Neural cell (in vitro differentiated cells): Measurements from ENCODE around the gene VGF. TPM values are rescaled to one million over a fixed set of nuclear protein-coding genes. Genes with fewer than 3 reads are reported as not detected.

ENCODE experiments used
- H2AFZ ChIP-seq: fragments of 200-600, 300-800 bp; sonication (generic), shearing (Covaris generic); 2 replicates; pipeline ENCODE4 v1.6.0; 2014; ENCODE audit warnings: low read depth, mild to moderate bottlenecking, antibody characterized with exemption, low read length, moderate library complexity
- H3F3A ChIP-seq: fragments of 200-600 bp; shearing (Covaris generic); 2 replicates; pipeline ENCODE4 v1.6.1; 2016; ENCODE audit warnings: mild to moderate bottlenecking, moderate library complexity, mixed read lengths, antibody characterized with exemption, low read length; ENCODE audit not compliant: insufficient read depth, poor library complexity, severe bottlenecking
- H3K27ac ChIP-seq: fragments of 200-600, 300-800 bp; sonication (generic), shearing (Covaris generic); 2 replicates; pipeline ENCODE4 v1.5.1; 2014; ENCODE audit warnings: mild to moderate bottlenecking, low read length, moderate library complexity
- H3K27me3 ChIP-seq: fragments of 300-800, 200-600 bp; sonication (generic), shearing (Covaris generic); 2 replicates; pipeline ENCODE4 v1.6.0; 2014; ENCODE audit warnings: mild to moderate bottlenecking, low read depth, low read length, moderate library complexity; ENCODE audit not compliant: insufficient read depth
- H3K36me3 ChIP-seq: fragments of 300-800, 200-600 bp; sonication (generic), shearing (Covaris generic); 2 replicates; pipeline ENCODE4 v1.5.1; 2014; ENCODE audit warnings: mild to moderate bottlenecking, antibody characterized with exemption, low read length, moderate library complexity; ENCODE audit not compliant: insufficient read depth
- H3K4me2 ChIP-seq: fragments of 300-800, 200-600 bp; sonication (generic), shearing (Covaris generic); 2 replicates; pipeline ENCODE4 v1.6.0; 2014; ENCODE audit warnings: mild to moderate bottlenecking, low read length
- H3K4me3 ChIP-seq: fragments of 300-800, 200-600 bp; sonication (generic), shearing (Covaris generic); 2 replicates; pipeline ENCODE4 v1.5.1; 2014; ENCODE audit warnings: mild to moderate bottlenecking, low read length, moderate library complexity
- H3K79me2 ChIP-seq: fragments of 200-600 bp; shearing (Covaris generic); replicated peaks from 2 replicates; pipeline ENCODE4 v1.6.0; 2014; ENCODE audit warnings: mild to moderate bottlenecking, low read length, moderate library complexity; ENCODE audit not compliant: insufficient read depth
- H3K9ac ChIP-seq: fragments of 300-800, 200-600 bp; sonication (generic), shearing (Covaris generic); 2 replicates; pipeline ENCODE4 v1.6.1; 2016; ENCODE audit warnings: mild to moderate bottlenecking, low read length, mixed read lengths
- H3K9me2 ChIP-seq: fragments of 200-600 bp; shearing (Covaris generic); 2 replicates; pipeline ENCODE4 v1.6.1; 2016; ENCODE audit warnings: mild to moderate bottlenecking, low read length, mixed read lengths; ENCODE audit not compliant: insufficient read depth
- H3K9me3 ChIP-seq: fragments of 200-600, 300-800 bp; sonication (generic), shearing (Covaris generic); 2 replicates; pipeline ENCODE4 v1.6.1; 2016; ENCODE audit warnings: mild to moderate bottlenecking, mixed run types, low read length, moderate library complexity, mixed read lengths
- H4K20me1 ChIP-seq: fragments of 200-600 bp; shearing (Covaris generic); 2 replicates; pipeline ENCODE4 v1.6.1; 2016; ENCODE audit warnings: mild to moderate bottlenecking, mixed run types; ENCODE audit not compliant: insufficient read depth
- EP300 ChIP-seq: fragments of 450-650 bp; conservative IDR thresholded peaks from 2 replicates; pipeline ENCODE4 v1.6.1; 2014; ENCODE audit warnings: antibody characterized with exemption, mild to moderate bottlenecking, moderate library complexity; ENCODE audit not compliant: poor library complexity, severe bottlenecking
- EZH2 ChIP-seq: fragments of 200-600, 300-800 bp; shearing (Covaris generic), sonication (generic); IDR thresholded peaks from 2 replicates; pipeline ENCODE4 v1.6.1; 2014; ENCODE audit warnings: antibody characterized with exemption, low read length, borderline replicate concordance, mild to moderate bottlenecking; ENCODE audit not compliant: insufficient read depth, poor library complexity, severe bottlenecking
- MXI1 ChIP-seq: fragments of 450-650 bp; conservative IDR thresholded peaks from 2 replicates; pipeline ENCODE4 v1.6.1; 2014; ENCODE audit warnings: antibody characterized with exemption, mild to moderate bottlenecking; ENCODE audit not compliant: poor library complexity, severe bottlenecking
- POLR2AphosphoS5 ChIP-seq: IDR thresholded peaks from 2 replicates; pipeline ENCODE4 v1.6.1; 2012
- RAD21 ChIP-seq: fragments of 450-650 bp; conservative IDR thresholded peaks from 2 replicates; pipeline ENCODE4 v1.6.1; 2014; ENCODE audit warnings: antibody characterized with exemption, mild to moderate bottlenecking, moderate library complexity
- SMC3 ChIP-seq: fragments of 450-650 bp; conservative IDR thresholded peaks from 2 replicates; pipeline ENCODE4 v1.6.1; 2014; ENCODE audit warnings: antibody characterized with exemption, mild to moderate bottlenecking, moderate library complexity; ENCODE audit not compliant: poor library complexity
- TAF1 ChIP-seq: IDR thresholded peaks from 2 replicates; pipeline ENCODE4 v1.6.1; 2012; ENCODE audit warnings: low read depth
- polyA plus RNA-seq: library from polyadenylated mRNA; depleted of rRNA; stranded (reverse); fragments of >200 nt; gene quantifications from 2 replicates; pipeline ENCODE4 v1.2.3, GENCODE V29; 2014
- TF ChIP-seq, protein P1 (sequence below): fragments of 450-650 bp; IDR thresholded peaks from 2 replicates; pipeline ENCODE4 v1.5.1; 2014; ENCODE audit warnings: antibody characterized with exemption, mild to moderate bottlenecking, moderate library complexity; ENCODE audit not compliant: poor library complexity, severe bottlenecking
- TF ChIP-seq, protein P2 (sequence below): IDR thresholded peaks from 2 replicates; pipeline ENCODE4 v1.6.1; 2012; ENCODE audit warnings: borderline replicate concordance

The VGF gene
- polyA plus RNA-seq, 1 donor from 2014 or later = 39.3 TPM

DNA sequence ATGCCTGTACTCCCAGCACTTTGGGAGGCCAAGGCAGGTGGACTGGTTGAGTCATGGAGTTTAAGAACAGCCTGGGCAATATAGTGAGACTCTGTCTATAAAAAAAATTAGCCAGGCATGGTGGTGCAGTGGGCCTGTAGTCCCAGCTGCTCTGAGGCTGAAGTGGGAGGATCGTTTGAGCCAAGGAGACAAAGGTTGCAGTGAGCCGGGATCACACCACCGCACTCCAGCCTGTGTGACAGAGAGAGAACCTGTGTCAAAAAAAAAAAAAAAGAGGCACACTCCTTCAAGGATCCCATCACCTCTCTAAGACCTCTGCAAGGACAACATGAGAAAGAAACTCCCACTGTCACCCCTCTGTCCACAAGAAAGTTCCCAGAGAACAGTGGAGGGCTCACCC, 10.3 kb upstream of the VGF start:
- peaks cover 71% of the 10 kb centered on the region for H3K27me3 ChIP-seq

DNA sequence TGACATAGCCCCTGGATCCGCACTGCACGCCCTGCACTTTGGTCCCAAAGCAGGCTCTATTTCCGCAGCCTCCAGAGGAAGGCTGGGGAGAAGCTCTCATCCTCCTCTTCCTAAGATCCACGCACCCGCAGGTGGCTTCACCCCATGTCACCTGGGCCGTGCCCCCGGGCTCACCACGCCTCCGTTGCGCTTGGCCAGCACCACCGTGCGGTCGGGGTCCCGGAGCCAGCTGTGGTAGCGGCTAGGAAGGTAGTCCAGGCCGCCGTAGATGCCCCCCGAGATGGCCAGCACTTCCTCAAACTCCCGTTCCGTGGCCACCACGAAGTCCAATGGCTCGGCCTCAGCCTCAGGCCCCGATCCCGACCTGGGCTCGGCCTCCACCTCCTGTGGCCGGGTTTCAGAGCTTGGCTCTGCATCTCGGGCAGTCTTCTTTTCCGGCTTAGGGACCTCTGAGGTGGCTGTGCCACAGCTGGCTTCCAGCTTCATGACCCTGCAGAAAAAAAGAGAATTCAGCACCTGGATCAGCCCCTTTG, 9.0 kb upstream of the VGF start:
- no peaks in the 10 kb centered on the region for H3K9me3 ChIP-seq
- TF ChIP-seq, protein P1, sequence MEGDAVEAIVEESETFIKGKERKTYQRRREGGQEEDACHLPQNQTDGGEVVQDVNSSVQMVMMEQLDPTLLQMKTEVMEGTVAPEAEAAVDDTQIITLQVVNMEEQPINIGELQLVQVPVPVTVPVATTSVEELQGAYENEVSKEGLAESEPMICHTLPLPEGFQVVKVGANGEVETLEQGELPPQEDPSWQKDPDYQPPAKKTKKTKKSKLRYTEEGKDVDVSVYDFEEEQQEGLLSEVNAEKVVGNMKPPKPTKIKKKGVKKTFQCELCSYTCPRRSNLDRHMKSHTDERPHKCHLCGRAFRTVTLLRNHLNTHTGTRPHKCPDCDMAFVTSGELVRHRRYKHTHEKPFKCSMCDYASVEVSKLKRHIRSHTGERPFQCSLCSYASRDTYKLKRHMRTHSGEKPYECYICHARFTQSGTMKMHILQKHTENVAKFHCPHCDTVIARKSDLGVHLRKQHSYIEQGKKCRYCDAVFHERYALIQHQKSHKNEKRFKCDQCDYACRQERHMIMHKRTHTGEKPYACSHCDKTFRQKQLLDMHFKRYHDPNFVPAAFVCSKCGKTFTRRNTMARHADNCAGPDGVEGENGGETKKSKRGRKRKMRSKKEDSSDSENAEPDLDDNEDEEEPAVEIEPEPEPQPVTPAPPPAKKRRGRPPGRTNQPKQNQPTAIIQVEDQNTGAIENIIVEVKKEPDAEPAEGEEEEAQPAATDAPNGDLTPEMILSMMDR = no peak
- peaks cover 71% of the 10 kb centered on the region for H3K27me3 ChIP-seq
- no peak overlapping the region for H3K9ac ChIP-seq
- no peaks in the 10 kb centered on the region for H3K36me3 ChIP-seq
- H3F3A ChIP-seq = no peaks in the 10 kb centered on the region
- H3K27ac ChIP-seq = no peak overlapping the region
- no peaks in the 10 kb centered on the region for H3K9me2 ChIP-seq
- no peak overlapping the region for H2AFZ ChIP-seq
- no peak overlapping the region for H3K4me2 ChIP-seq
- no peak overlapping the region for H3K4me3 ChIP-seq
- no peaks in the 10 kb centered on the region for H3K79me2 ChIP-seq
- no peaks in the 10 kb centered on the region for H4K20me1 ChIP-seq

More for the DNA sequence above, 10.3 kb upstream of the VGF start:
- no peaks in the 10 kb centered on the region for H3K36me3 ChIP-seq
- no peak overlapping the region for H2AFZ ChIP-seq
- H3K9ac ChIP-seq = no peak overlapping the region
- no peaks in the 10 kb centered on the region for H3K79me2 ChIP-seq
- H3K4me3 ChIP-seq = no peak overlapping the region
- no peaks in the 10 kb centered on the region for H3F3A ChIP-seq
- no peaks in the 10 kb centered on the region for H3K9me2 ChIP-seq
- no peak overlapping the region for H3K27ac ChIP-seq
- H3K4me2 ChIP-seq = no peak overlapping the region
- no peaks in the 10 kb centered on the region for H4K20me1 ChIP-seq
- H3K9me3 ChIP-seq = no peaks in the 10 kb centered on the region
- TF ChIP-seq SMC3 (no peak), POLR2AphosphoS5 (no peak), RAD21 (no peak), EP300 (no peak), EZH2 (no peak), TAF1 (no peak), MXI1 (no peak)
- TF ChIP-seq, protein P2, sequence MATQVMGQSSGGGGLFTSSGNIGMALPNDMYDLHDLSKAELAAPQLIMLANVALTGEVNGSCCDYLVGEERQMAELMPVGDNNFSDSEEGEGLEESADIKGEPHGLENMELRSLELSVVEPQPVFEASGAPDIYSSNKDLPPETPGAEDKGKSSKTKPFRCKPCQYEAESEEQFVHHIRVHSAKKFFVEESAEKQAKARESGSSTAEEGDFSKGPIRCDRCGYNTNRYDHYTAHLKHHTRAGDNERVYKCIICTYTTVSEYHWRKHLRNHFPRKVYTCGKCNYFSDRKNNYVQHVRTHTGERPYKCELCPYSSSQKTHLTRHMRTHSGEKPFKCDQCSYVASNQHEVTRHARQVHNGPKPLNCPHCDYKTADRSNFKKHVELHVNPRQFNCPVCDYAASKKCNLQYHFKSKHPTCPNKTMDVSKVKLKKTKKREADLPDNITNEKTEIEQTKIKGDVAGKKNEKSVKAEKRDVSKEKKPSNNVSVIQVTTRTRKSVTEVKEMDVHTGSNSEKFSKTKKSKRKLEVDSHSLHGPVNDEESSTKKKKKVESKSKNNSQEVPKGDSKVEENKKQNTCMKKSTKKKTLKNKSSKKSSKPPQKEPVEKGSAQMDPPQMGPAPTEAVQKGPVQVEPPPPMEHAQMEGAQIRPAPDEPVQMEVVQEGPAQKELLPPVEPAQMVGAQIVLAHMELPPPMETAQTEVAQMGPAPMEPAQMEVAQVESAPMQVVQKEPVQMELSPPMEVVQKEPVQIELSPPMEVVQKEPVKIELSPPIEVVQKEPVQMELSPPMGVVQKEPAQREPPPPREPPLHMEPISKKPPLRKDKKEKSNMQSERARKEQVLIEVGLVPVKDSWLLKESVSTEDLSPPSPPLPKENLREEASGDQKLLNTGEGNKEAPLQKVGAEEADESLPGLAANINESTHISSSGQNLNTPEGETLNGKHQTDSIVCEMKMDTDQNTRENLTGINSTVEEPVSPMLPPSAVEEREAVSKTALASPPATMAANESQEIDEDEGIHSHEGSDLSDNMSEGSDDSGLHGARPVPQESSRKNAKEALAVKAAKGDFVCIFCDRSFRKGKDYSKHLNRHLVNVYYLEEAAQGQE = no peak

DNA sequence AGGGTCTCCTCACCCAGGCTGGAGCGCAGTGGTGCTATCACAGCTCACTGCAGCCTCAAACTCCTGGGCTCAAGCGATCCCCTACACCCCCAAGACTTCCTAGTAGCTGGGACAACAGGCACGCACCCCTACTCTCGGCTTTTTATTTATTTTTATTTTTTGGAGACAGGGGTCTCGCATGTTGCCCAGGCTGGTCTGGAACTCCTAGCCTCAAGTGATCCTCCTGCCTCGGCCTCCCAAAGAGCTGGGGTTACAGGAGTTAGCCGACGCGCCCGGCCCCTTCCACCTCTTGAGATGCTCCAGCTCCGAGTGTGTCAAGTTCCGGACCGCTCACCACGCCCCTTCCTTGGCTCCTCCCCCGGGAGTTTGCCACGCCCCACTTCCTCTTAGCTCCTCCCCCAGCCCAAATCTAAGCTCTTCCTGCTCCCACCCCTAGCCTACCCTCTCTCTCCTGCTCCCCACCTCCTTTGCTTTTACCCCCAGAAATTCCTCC, 8.4 kb upstream of the VGF start:
- H3K27ac ChIP-seq = no peak overlapping the region
- H3K9ac ChIP-seq = no peak overlapping the region
- TF ChIP-seq POLR2AphosphoS5 (no peak), RAD21 (no peak), TAF1 (no peak), EZH2 (no peak), SMC3 (no peak), EP300 (no peak), MXI1 (no peak)
- TF ChIP-seq, protein P2 = no peak
- TF ChIP-seq, protein P1 = no peak
- H3K9me3 ChIP-seq = no peaks in the 10 kb centered on the region
- H3K9me2 ChIP-seq = no peaks in the 10 kb centered on the region
- no peaks in the 10 kb centered on the region for H3K79me2 ChIP-seq
- H3F3A ChIP-seq = no peaks in the 10 kb centered on the region
- peaks cover 77% of the 10 kb centered on the region for H3K27me3 ChIP-seq
- H3K4me2 ChIP-seq = no peak overlapping the region
- no peak overlapping the region for H3K4me3 ChIP-seq
- H4K20me1 ChIP-seq = no peaks in the 10 kb centered on the region
- H2AFZ ChIP-seq = no peak overlapping the region
- H3K36me3 ChIP-seq = no peaks in the 10 kb centered on the region
